ENCODE measurements around the gene AFF3.

Gene AFF3

DNA sequence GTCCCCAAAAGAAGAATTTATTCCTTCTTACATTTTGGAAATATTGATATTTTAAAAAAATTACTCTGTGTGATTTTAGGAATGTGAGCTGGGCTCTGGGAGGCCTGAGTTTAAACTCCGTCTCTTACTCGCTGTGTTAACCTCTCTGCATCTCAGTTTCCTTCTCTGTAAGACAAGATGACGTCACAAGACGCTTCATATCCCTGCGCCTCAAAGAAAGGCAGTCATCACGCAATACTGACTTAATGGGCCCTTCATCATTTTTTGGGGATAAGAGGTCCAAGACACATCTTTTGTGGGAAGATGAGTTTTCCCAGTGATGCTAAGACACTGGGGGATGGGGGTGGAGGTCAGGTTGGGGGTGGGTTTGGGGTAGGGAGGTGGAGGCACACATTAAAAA lies 320.4 kb downstream of the AFF3 start:
- no peak for DNase-seq (ENCODE audit: low read depth)

DNA sequence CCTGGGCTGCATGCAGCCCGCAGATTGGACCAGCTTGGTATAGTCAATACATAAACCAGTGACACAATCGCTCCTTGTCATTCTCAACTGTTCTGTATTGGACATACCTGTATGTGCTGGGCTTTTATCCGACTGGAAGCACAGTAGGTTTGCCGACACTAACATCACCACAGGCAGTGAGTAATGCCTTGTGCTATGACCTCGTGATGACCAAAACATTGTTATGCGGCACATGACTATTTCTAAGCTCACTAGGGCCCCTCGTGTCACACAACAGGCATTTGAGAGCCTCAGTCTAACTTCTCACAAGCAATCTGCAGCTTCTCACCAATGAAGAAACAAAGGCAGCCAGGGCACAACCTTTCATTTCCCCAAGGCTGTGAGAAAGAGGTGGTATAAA lies 320.8 kb downstream of the AFF3 start:
- no peak for DNase-seq (ENCODE audit: low read depth)

DNA sequence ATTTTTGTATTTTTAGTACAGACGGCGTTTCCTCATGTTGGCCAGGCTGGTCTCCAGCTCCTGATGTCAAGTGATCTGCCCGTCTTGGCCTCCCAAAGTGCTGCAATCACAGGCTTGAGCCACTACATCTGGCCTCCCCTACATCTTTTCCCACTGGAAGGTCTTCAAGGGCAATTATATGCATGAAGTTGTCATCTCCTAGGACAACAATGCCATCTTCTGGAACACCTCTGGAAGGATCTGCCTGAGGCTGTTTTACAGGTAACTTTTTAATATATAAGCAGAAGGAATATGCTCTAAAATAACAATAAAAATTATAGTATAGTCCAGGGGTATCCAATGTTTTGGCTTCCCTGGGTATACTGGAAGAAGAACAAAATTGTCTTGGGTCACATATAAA lies 321.4 kb downstream of the AFF3 start:
- DNase-seq (ENCODE audit: low read depth): no peak

DNA sequence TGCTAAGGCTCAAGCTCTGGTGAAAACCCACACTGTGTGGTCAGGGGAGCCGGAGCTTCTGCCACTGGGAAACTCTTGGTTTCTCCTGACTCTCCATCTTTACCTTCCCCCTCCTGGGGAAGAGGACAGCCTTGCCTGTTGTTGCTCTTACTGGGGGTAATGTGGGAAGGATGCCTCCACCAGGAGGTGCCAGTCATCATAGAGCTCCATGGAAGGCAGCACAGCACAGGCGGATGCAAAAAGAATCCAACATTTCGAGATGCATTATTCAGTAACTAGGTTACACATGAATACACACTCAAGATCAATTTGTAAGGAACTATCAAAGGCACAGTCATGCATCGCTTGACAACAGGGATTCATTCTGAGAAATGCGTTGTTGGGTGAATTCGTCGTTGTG lies 322.6 kb downstream of the AFF3 start:
- DNase-seq (ENCODE audit: low read depth): no peak

GRCh38 chr2:99818842-99819241 lies 323.5 kb downstream of the AFF3 start:
- no peak for DNase-seq (ENCODE audit: low read depth)

GRCh38 chr2:99816908-99817307 lies 325.5 kb downstream of the AFF3 start:
- no peak for DNase-seq (ENCODE audit: low read depth)

DNA sequence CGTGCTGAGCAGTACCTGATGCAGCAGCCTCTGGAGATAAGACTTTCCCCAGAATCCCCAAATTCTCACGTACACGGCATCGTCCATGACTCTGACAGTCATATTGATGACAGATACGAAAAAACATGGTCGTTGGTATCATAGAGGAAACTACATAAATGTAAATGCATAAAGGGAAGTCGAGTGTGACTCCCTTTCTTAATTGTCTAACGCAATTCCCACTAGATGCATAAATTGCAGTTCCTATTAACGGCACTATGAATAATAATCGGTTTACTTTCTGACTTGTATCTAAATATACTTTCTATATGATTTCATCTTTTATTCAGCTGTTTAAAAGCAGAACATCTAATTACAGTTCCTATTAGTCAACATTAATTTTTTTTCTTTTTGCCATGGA lies 330.0 kb downstream of the AFF3 start:
- DNase-seq (ENCODE audit: low read depth): no peak

GRCh38 chr2:99811544-99811943 lies 330.8 kb downstream of the AFF3 start:
- no peak for DNase-seq (ENCODE audit: low read depth)

DNA sequence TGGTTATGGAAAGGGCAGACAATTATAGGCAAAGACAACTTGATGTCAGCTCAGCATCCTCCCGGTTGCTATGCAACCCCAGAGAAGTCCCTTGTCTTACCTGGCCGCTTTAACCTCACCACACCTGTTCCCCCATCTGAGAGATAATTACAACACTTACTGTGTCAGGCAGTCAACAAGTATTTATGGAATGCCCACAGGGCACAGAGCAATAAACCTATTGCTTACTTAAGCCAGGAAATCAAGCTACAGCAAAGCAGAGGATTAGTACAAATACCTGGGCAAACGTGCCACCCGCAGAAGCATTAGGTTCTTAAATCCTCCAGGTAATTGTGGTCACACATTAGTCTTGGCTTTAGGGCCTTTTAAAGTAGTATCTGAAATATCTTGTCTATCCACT lies 332.2 kb downstream of the AFF3 start:
- DNase-seq (ENCODE audit: low read depth): no peak

DNA sequence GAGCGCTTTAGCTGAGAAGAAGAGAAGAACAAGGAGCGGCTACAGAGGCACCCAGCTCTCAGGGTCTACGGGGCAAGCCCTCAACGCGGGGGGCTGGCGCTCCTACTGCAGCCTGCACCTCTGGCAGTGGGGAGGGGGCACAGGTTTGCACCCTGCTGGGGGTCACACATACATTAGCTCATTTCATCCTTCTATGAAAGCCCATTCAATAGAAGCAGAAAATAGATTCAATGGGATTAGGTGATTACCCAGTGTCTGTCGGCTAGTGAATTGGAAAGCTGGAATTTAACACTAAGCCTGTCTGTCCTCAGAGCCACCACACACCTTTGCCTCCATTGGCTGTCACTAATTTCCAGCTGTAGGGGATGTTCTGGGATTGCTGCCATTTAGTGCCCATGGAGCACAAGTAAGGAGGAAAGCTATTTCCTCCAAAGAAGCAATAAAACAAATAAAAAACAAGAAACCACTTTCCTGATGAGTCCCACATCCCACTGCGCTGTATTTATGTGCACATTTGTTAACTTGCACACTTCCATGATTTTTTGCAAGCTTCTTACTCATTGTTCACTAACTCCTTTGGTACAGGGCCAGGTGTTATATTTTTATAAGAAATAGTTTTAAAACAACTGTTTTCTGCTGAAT lies 333.0 kb downstream of the AFF3 start:
- DNase-seq (ENCODE audit: low read depth): no peak

- DNase-seq (ENCODE audit: low read depth): no peak
Observed at GRCh38 chr2:99808361-99809200, 333.8 kb downstream of the AFF3 start.

- DNase-seq (ENCODE audit: low read depth): no peak
Observed at GRCh38 chr2:99806758-99807157, 335.6 kb downstream of the AFF3 start.

DNA sequence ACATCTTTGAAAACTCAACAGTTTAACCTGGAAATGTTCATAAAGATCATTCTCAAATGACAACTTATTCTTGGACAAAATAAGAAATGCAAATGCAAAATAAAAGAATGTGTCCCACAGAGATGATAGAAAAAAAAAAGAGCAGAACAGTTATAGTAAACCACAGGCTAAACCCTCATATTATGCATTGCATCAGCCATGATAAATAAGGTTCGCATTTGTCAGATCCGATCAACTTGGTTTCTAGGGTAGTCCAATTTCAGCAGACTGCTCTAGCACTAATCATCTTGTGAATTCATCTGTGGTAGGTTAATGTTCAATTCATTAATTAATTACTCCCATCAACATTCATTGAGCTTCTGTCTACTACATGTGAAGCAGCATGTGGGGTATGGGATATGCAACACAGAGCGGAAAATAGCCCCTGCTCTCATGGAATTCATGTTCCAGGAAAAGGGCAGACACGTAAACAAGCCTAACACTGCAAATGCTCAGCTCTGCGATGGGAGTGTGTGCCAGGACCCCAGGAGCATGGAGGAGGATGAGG lies 336.4 kb downstream of the AFF3 start:
- DNase-seq (ENCODE audit: low read depth): no peak

DNA sequence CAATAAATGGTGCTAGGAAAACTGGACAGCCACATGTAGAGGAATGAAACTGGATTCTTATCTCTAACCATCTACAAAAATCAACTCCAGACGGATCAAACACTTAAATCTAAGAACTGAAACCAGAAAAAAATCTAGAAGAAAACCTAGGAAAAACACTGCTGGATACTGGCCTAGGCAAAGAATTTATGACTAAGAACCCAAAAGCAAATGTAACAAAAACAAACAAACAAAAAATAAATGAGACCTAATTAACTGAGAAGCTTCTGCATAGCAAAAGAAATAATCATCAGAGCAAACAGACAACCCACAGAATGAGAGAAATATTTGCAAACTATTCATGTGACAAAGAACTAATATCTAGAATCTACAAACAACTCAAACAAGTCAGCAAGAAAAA lies 338.5 kb downstream of the AFF3 start:
- DNase-seq (ENCODE audit: low read depth): no peak

GRCh38 chr2:99802734-99803133 lies 339.7 kb downstream of the AFF3 start:
- DNase-seq (ENCODE audit: low read depth): no peak

DNA sequence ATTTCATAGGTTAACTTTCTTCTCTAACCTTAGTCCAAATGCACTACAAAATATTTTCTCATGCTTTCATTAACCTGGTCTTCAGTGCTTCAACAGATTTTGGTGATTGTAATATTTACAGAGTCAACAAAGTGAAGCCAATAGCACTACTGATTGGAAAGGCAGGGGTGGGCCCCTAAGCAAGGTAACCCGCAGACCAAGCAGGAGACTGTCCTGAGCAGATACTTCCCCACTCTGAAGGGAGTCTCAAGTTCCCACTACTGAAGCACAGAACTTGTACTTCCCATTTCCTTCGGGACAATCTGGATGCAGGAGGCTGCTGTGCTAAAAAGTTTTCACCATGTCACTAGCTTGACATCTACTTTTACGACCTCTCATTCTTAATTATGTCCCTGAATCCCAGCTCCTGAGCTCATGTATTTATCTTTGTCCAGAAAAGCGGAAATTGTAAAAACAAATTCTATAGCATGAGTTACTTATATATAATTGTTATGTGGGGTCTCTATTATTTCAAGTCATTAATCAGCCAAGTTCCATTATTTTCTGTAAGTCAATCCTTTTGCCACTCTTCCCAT lies 341.0 kb downstream of the AFF3 start:
- no peak for DNase-seq (ENCODE audit: low read depth)

- no peak for DNase-seq (ENCODE audit: low read depth)
Observed at GRCh38 chr2:99797475-99797874, 344.9 kb downstream of the AFF3 start.

GRCh38 chr2:99794414-99794813 lies 348.0 kb downstream of the AFF3 start:
- no peak for DNase-seq (ENCODE audit: low read depth)

DNA sequence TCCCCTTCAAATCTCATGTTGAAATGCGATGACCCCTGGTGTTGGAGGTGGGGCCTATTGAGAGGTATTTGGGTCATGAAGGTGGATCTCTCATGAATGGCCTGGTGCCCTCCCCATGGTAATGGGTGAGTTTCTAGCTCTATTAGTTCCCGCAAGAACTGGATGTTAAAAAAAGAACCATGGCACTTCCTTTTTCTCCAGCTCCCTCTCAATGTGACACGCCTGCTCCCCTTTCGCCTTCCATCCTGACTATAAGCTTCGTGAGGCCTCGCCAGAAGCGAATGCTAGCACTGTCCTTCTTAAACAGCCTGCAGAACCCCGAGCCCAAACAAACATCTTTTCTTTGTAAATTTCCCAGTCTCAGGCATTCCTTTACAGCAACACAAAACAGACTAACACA lies 349.4 kb downstream of the AFF3 start:
- no peak for DNase-seq (ENCODE audit: low read depth)

DNA sequence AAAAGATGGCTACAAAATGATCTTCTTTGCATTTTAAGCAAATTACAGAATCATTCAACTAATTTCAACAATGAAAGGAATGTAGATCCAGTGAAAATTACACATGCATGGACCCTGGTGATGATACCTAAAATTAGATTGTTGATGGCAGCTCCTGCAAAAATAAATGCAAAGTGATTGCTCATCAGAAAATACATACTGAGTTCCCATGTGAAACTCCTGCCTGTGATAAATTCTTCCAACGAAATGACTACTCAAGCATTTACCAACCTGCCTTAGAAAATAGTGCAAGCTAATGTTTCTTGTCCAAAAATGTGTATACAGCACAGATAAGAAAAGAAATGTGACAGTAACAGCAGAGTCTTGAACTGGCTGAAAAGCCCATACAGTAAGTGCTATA lies 352.5 kb downstream of the AFF3 start:
- DNase-seq (ENCODE audit: low read depth): no peak

GRCh38 chr2:99787769-99788382 lies 354.5 kb downstream of the AFF3 start:
- DNase-seq (ENCODE audit: low read depth): no peak

DNA sequence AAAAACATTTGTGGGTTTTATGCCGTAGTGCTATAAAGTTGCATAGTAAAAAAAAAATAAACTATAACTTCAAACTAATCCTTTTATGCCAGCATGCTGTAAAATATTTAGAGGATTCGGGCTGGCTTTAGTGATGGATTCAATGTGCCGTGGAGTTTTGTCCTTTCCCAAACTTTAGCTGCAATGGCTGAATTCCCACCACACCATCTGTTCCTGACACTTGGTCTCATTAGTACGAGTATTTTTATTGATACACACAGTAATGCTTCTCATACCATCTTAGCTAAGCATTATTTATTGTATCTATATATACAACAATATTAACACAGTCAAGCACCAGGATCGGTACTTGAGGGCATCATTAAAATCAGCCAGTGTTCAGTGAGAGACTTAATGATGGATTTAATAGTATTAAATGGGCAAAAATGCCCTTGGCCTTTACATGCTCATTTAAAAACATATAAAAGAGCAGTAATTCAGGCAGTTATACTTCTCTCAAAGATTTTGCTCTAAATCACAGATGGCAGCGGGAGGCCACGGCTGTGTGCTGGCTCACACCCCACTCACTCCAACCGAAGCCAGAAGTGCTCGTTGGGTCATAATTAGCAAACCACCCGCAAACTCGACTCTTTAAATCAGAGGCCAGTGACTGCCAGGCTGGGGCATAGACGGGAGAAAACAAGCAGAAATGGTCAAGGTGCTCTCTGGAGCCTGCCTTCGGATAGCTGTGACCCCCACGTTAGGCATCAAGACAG lies 355.6 kb downstream of the AFF3 start:
- no peak for DNase-seq (ENCODE audit: low read depth)
